T-helper 1 cell treated with Interleukin-12 subunit alpha and Interleukin-12 subunit beta and Interleukin-4 antibody, amounts not matched to agents 30 μg/mL and 1 μg/mL, for 36 hours (primary cell): ENCODE data around the gene RBMX.

Source experiments
- H3K27ac Mint-ChIP-seq: one replicate; pipeline ENCODE4 v1.8.0; 2021; ENCODE audit warnings: mild to moderate bottlenecking, mixed read lengths
- H3K27me3 Mint-ChIP-seq: one replicate; pipeline ENCODE4 v1.8.0; 2021; ENCODE audit warnings: low read depth, mixed read lengths
- H3K36me3 Mint-ChIP-seq: one replicate; pipeline ENCODE4 v1.8.0; 2021; ENCODE audit warnings: low read depth, mixed read lengths
- H3K4me1 Mint-ChIP-seq: one replicate; pipeline ENCODE4 v1.8.0; 2021; ENCODE audit warnings: low read depth, mixed read lengths
- H3K4me3 Mint-ChIP-seq: one replicate; pipeline ENCODE4 v1.8.0; 2021; ENCODE audit warnings: mild to moderate bottlenecking, moderate library complexity, mixed read lengths
- H3K9me3 Mint-ChIP-seq: one replicate; pipeline ENCODE4 v1.8.0; 2021; ENCODE audit warnings: mixed read lengths

The RBMX gene

DNA sequence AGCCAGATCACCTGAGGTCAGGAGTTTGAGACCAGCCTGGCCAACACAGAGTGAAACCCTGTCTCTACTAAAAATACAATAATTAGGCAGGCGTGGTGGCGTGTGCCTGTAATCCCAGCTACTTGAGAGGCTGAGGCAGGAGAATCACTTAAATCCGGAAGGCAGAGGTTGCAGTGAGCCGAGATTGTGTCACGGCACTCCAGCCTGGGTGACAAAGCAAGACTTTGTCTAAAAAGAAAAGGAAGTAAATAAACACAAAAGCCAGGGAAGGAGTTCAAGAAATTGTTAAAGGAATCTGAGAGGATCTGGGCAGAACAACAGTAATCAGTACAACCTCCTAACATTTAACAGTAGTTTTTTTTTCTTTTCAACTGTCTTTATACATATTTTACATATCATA, 51.1 kb downstream of the RBMX start:
- H3K27me3 Mint-ChIP-seq, result no peaks in the 10 kb centered on the region
- H3K4me3 Mint-ChIP-seq, result no peak overlapping the region
- H3K9me3 Mint-ChIP-seq, result no peaks in the 10 kb centered on the region
- H3K36me3 Mint-ChIP-seq, result peaks cover 13% of the 10 kb centered on the region
- H3K27ac Mint-ChIP-seq, result no peak overlapping the region
- no peaks in the 10 kb centered on the region for H3K4me1 Mint-ChIP-seq

DNA sequence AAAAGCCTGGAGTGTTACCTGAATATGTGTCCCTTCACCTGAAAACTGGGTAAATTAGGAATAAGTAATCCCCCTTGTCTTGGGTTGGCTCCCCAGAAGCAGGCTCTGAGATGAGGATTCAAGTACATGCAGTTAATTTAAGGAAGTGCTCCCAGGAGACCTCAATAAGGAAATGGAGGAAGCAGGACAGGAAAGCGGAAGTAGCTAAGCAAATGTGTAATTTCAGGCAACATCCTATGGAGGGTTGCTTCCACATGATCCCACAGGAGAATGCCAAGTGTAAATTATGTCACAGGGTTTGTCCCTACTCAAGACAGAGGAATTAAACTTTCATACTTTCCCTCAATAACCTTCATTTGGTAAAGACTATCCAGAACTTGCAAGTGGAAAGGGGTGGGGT, 51.7 kb downstream of the RBMX start:
- no peaks in the 10 kb centered on the region for H3K9me3 Mint-ChIP-seq
- H3K27me3 Mint-ChIP-seq, result no peaks in the 10 kb centered on the region
- peaks cover 13% of the 10 kb centered on the region for H3K36me3 Mint-ChIP-seq
- H3K4me1 Mint-ChIP-seq, result no peaks in the 10 kb centered on the region
- no peak overlapping the region for H3K4me3 Mint-ChIP-seq
- no peak overlapping the region for H3K27ac Mint-ChIP-seq

DNA sequence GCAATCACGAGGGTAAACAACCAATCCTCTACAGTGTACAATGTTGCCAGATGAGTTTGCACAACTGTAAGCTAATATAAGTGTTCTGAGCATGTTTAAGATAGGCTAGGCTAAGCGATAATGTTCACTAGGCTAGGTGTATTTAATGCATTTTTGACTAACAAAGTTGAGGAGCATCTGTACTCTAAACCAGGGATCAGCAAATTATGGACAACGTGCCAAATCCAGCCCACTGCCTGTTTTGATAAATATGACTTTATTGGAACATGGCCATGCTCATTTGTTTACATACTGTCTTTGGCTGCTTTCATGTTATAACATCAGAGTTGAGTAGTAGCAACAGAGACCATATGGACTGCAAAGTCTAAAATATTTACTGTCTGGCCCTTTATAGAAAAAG, 53.5 kb downstream of the RBMX start:
- peaks cover 13% of the 10 kb centered on the region for H3K36me3 Mint-ChIP-seq
- H3K4me3 Mint-ChIP-seq, result no peak overlapping the region
- H3K9me3 Mint-ChIP-seq, result no peaks in the 10 kb centered on the region
- H3K4me1 Mint-ChIP-seq, result no peaks in the 10 kb centered on the region
- no peak overlapping the region for H3K27ac Mint-ChIP-seq
- no peaks in the 10 kb centered on the region for H3K27me3 Mint-ChIP-seq

DNA sequence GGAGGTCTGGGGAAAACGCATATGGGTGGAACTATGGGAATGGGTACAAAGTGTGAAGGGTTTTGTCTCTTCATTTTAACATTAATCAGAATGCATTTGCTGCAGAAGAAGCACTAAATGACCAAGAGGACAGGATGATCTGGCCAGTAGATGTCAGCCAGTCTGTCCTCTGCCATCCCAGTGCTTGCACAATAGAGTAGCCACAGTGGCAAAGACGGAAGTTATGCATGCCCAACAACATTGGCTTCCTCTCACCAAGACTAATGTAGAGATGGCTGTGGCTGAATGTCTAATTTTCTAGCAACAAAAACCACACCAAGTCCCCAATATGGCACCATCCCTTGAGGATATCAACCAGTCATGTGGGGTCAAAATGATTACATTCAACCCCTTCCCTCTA, 54.8 kb downstream of the RBMX start:
- no peaks in the 10 kb centered on the region for H3K4me1 Mint-ChIP-seq
- no peak overlapping the region for H3K27ac Mint-ChIP-seq
- H3K9me3 Mint-ChIP-seq, result no peaks in the 10 kb centered on the region
- H3K36me3 Mint-ChIP-seq, result peaks cover 12% of the 10 kb centered on the region
- no peaks in the 10 kb centered on the region for H3K27me3 Mint-ChIP-seq
- no peak overlapping the region for H3K4me3 Mint-ChIP-seq
